Endodermal cell (in vitro differentiated cells): ENCODE measurements around the gene ZBTB46. TPM values are rescaled to one million over a fixed set of nuclear protein-coding genes. Genes with fewer than 3 reads are reported as not detected.

Experiments used
- DNase-seq: peaks from one replicate; pipeline ENCODE4 v3.0.0-alpha.2; 2017
- H3K27ac ChIP-seq: 2 replicates; pipeline ENCODE4 v1.5.1; 2013; ENCODE audit warnings: mild to moderate bottlenecking, low read depth, low read length, moderate library complexity
- H3K27me3 ChIP-seq: 2 replicates; pipeline ENCODE4 v1.6.1; 2013; ENCODE audit warnings: mild to moderate bottlenecking, low read length, moderate library complexity; ENCODE audit not compliant: insufficient read depth, control insufficient read depth, poor library complexity, severe bottlenecking
- H3K36me3 ChIP-seq: 2 replicates; pipeline ENCODE4 v1.7.0; 2013; ENCODE audit warnings: mild to moderate bottlenecking, low read length, moderate library complexity; ENCODE audit not compliant: control insufficient read depth, insufficient read depth
- H3K4me1 ChIP-seq: one replicate; pipeline ENCODE4 v1.7.0; 2013; ENCODE audit warnings: low read length; ENCODE audit not compliant: control insufficient read depth, insufficient read depth
- H3K4me3 ChIP-seq: 2 replicates; pipeline ENCODE4 v1.5.1; 2013; ENCODE audit warnings: mild to moderate bottlenecking, low read length, moderate library complexity
- H3K9ac ChIP-seq: 2 replicates; pipeline ENCODE4 v1.6.1; 2013; ENCODE audit warnings: mild to moderate bottlenecking, low read length, moderate library complexity; ENCODE audit not compliant: poor library complexity, severe bottlenecking; ENCODE audit errors: extremely low read depth
- H3K9me3 ChIP-seq: 2 replicates; pipeline ENCODE4 v1.6.1; 2013; ENCODE audit warnings: mild to moderate bottlenecking, low read length, moderate library complexity; ENCODE audit not compliant: control insufficient read depth
- H3K27ac Mint-ChIP-seq: 2 replicates; pipeline ENCODE4 v1.8.0; 2020; ENCODE audit warnings: mixed read lengths
- H3K27me3 Mint-ChIP-seq: 2 replicates; pipeline ENCODE4 v1.8.0; 2021; ENCODE audit warnings: mild to moderate bottlenecking, mixed read lengths; ENCODE audit not compliant: insufficient read depth
- H3K36me3 Mint-ChIP-seq: 2 replicates; pipeline ENCODE4 v1.8.0; 2020; ENCODE audit warnings: low read depth, mixed read lengths
- H3K4me1 Mint-ChIP-seq: 2 replicates; pipeline ENCODE4 v1.8.0; 2020; ENCODE audit warnings: mixed read lengths
- H3K4me3 Mint-ChIP-seq: 2 replicates; pipeline ENCODE4 v1.8.0; 2020; ENCODE audit warnings: mild to moderate bottlenecking, moderate library complexity, mixed read lengths
- H3K9me3 Mint-ChIP-seq: 2 replicates; pipeline ENCODE4 v1.8.0; 2020; ENCODE audit warnings: mild to moderate bottlenecking, mixed read lengths
- WGBS, 2 experiments: methylation state at CpG; one replicate each; pipeline versions ENCODE4 v1.1.5 to v1.1.7; 2013; ENCODE audit warnings: missing lambda C conversion rate in 2 of 2, mixed read lengths in 1 of 2; ENCODE audit not compliant: insufficient coverage in 1 of 2, insufficient read length in 1 of 2; 5-methylcytosine and 5-hydroxymethylcytosine counted together
- total RNA-seq, 2 donors: library from RNA; stranded (reverse); fragmentation: NEBNext Ultra II Directional in 1 of 2; extraction: Animal tissue kit (Norgen Biotek cat#: 25700) in 1 of 2; gene quantifications; 2 replicates in 1 of 2; 3 replicates in 1 of 2; pipeline ENCODE4 v1.2.1, GENCODE V29; 2021
- TF ChIP-seq, protein P1 (sequence below): fragments of 200-600 bp; sonication (generic); conservative IDR thresholded peaks from 2 replicates; pipeline ENCODE4 v1.5.0; 2021; ENCODE audit warnings: antibody characterized with exemption, mild to moderate bottlenecking

Gene ZBTB46
- total RNA-seq, 2 donors from 2014 or later = 24.9 to 25.9 TPM

GRCh38 chr20:63702751-63703470, 128.2 kb downstream of the ZBTB46 start:
- 85 to 87% methylated on average over 12 to 13 of the region's 13 CpGs for WGBS, 2 experiments
- Histone ChIP-seq H3K9me3 (no peaks in the 10 kb centered on the region), H3K36me3 (peaks cover 24% of the 10 kb centered on the region), H3K27me3 (no peaks in the 10 kb centered on the region), H3K9ac (no peak overlapping the region), H3K4me3 (no peak overlapping the region), H3K4me1 (peaks cover 5% of the 10 kb centered on the region), H3K27ac (no peak overlapping the region)
- no peak for DNase-seq
- H3K27me3 Mint-ChIP-seq = no peaks in the 10 kb centered on the region
- H3K4me3 Mint-ChIP-seq = no peak overlapping the region
- H3K4me1 Mint-ChIP-seq = peaks cover 5% of the 10 kb centered on the region
- no peaks in the 10 kb centered on the region for H3K9me3 Mint-ChIP-seq
- TF ChIP-seq, protein P1, sequence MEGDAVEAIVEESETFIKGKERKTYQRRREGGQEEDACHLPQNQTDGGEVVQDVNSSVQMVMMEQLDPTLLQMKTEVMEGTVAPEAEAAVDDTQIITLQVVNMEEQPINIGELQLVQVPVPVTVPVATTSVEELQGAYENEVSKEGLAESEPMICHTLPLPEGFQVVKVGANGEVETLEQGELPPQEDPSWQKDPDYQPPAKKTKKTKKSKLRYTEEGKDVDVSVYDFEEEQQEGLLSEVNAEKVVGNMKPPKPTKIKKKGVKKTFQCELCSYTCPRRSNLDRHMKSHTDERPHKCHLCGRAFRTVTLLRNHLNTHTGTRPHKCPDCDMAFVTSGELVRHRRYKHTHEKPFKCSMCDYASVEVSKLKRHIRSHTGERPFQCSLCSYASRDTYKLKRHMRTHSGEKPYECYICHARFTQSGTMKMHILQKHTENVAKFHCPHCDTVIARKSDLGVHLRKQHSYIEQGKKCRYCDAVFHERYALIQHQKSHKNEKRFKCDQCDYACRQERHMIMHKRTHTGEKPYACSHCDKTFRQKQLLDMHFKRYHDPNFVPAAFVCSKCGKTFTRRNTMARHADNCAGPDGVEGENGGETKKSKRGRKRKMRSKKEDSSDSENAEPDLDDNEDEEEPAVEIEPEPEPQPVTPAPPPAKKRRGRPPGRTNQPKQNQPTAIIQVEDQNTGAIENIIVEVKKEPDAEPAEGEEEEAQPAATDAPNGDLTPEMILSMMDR = no peak
- peaks cover 25% of the 10 kb centered on the region for H3K36me3 Mint-ChIP-seq
- no peak overlapping the region for H3K27ac Mint-ChIP-seq

GRCh38 chr20:63702036-63702665, 128.9 kb downstream of the ZBTB46 start:
- no peak overlapping the region for H3K27ac Mint-ChIP-seq
- H3K27me3 ChIP-seq = no peaks in the 10 kb centered on the region
- H3K9me3 Mint-ChIP-seq = no peaks in the 10 kb centered on the region
- peaks cover 5% of the 10 kb centered on the region for H3K4me1 ChIP-seq
- no peak for DNase-seq
- H3K9ac ChIP-seq = no peak overlapping the region
- H3K4me1 Mint-ChIP-seq = peaks cover 5% of the 10 kb centered on the region
- H3K4me3 Mint-ChIP-seq = no peak overlapping the region
- 95 to 96% methylated on average over 14 to 16 of the region's 16 CpGs for WGBS, 2 experiments
- no peaks in the 10 kb centered on the region for H3K27me3 Mint-ChIP-seq
- H3K4me3 ChIP-seq = no peak overlapping the region
- peaks cover 25% of the 10 kb centered on the region for H3K36me3 Mint-ChIP-seq
- H3K27ac ChIP-seq = no peak overlapping the region
- peaks cover 24% of the 10 kb centered on the region for H3K36me3 ChIP-seq
- TF ChIP-seq, protein P1 = no peak
- no peaks in the 10 kb centered on the region for H3K9me3 ChIP-seq

- TF ChIP-seq, protein P1 = no peak
- Histone ChIP-seq H3K4me3 (no peak overlapping the region), H3K27ac (no peak overlapping the region), H3K9ac (no peak overlapping the region), H3K9me3 (no peaks in the 10 kb centered on the region), H3K4me1 (peaks cover 2% of the 10 kb centered on the region), H3K36me3 (peaks cover 23% of the 10 kb centered on the region), H3K27me3 (no peaks in the 10 kb centered on the region)
- 89 to 94% methylated on average over 7 to 12 of the region's 14 CpGs for WGBS, 2 experiments
- H3K9me3 Mint-ChIP-seq = no peaks in the 10 kb centered on the region
- no peak for DNase-seq
- peaks cover under 1% of the 10 kb centered on the region for H3K4me1 Mint-ChIP-seq
- peaks cover 20% of the 10 kb centered on the region for H3K36me3 Mint-ChIP-seq
- no peaks in the 10 kb centered on the region for H3K27me3 Mint-ChIP-seq
- no peak overlapping the region for H3K4me3 Mint-ChIP-seq
- no peak overlapping the region for H3K27ac Mint-ChIP-seq
Measured at GRCh38 chr20:63701329-63702035, 129.6 kb downstream of the ZBTB46 start.
